ENCODE data around the gene CCHCR1.
"Not testable (repeated sequence)": the region's sequence is repeated elsewhere in the genome, so short reads cannot be mapped to it uniquely, and the experiment has no call there.

The CCHCR1 gene

DNA sequence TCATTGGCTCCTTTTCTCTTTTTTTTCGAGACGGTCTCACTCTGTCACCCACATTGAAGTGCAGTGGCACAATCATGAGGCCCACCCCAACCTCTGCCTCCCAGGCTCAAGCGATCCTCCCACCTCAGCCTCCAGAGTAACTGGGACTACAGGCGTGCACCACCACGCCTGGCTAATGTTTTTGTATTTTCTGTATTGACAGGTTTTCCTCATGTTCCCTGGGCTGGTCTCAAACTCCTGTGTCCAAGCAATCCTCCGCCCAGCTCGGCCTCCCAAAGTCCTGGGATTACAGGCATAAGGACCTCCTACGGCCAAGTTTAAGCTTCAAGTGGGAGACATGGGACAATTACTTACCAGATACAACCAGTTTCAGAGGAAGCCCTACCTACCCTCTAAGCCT lies 22.3 kb upstream of the CCHCR1 start:
- DNase-seq: no peak

DNA sequence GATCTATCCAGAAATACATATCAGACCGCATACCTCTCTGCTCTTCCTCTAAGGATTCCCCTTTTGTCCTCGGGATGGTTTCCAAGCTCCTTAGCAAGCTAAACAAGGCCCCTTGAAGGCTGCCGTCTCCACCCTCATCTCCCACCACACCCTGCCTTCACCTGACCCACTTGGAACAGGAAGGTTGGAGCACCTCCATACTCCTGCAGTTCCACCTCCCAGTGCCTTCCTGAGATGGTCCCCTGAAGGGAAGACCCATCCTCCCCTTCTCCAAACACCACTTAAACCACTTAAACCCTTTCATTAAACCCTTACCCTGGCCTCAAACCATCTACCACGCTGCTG lies 21.4 kb upstream of the CCHCR1 start:
- DNase-seq: no peak

DNA sequence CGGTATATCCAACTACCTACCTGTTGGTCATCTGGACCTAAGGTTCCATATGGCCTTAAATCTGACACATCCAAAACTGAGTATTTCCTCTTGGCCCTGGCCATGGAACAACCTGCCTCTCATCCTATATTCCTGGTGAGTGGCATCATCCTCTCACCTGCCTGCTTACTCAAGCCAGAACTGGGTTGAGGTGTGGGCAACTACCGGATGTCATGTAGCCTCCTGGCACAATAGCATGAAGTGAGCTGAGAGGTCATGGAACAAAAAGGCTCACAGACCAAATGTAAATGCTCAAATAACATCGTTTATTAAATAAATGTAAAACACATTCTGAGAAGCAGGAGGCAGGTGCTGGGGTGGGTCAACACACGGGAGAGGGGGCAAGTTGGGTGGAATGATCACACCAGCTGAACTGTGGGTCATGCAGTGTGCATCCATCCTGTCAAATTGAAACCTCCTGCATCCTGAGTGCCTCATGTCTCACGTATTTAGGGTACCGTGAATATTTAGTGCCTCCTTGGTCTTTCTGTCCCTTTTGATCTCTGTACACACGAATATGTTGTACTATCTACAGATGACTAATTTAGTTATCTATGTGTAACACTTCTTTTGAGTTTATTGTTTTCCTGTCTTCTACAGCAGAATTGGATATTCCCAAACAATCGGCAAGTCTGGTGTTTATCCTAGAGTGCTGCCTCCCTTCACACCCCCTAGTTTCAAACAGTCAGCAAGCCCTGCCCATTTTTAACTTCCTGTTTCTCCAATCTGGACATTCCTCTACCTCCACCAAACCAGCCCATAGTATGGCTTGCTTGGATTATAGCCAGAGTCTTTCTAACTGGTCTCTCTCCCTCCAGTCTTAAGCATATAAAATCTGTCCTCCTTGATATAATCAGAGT lies 20.8 kb upstream of the CCHCR1 start:
- DNase-seq: no peak

DNA sequence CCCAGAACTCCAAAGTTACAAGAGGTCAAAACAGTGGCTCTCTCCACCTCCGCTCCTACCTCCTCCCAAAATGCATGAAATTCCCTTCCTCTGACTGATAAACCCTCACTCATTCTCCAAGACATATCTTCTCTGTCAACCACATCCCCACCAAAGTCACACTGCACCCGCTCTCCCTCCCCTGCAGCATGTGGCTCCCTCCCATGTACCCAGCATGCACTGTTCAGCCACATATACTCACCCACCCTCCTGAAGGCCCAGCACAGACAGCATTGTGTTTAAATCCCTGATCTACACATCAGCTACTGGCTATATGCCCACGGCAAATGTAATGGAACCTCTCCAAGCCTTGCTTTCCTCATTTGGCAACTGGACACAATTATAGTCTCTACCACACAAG lies 18.4 kb upstream of the CCHCR1 start:
- DNase-seq: no peak

DNA sequence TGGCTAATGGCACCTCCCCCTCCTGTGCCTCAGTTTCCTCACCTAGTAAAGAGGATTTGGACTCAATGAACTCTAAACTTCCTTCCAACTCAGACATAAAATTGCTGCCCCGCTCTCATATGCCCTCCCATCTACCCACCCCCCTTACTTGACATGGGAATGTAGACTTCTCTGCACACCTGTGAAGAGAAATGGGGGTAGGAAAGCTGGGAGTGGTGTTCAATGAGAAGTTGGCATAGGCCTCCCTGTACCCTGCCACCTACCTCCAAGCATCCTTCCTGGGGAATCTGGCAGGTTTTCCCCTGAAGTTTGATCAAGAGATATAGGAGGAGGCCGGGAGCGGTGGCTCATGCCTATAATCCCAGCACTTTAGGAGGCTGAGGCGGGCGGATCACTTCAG lies 16.8 kb upstream of the CCHCR1 start:
- DNase-seq: no peak

DNA sequence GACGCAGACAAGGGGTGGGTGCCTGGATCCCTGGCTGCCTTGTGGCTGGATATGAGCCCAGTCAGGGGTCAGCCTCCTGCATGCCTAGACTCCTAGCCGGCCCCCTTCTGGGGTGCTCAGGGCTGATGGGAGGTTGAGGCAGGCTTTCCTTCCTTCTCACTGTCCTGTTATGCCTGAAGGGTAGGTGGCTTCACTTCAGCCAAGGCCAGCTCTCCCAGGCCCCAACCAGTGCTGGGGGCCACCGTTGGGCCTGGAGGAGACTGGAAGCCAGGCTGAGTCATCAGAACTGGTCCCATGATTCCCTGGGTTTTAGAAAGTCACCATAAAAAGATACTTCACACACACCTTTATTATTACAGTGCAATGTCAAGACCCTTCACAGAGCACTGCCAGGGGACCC lies 15.8 kb upstream of the CCHCR1 start:
- no peak for DNase-seq

DNA sequence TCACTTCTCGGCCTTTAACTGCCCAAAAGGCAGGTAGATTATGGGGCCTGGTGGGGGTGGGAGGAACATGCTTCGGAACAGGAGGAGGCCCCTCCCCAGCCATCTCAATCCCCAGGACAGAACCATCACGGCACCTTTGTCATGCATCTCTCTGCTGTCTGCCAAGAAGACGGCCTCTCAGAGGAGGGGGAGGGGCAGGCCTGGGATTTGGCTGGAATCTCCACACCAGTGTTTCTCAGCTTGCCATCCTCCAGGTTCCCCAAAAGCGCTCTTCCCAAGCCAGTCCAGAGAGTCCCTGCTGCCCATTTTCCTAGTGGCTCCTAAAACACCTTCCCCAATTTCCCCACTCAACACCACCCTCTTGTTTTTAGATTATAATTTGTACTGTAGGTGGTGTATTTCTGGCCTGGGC lies 15.4 kb upstream of the CCHCR1 start:
- DNase-seq: no peak

DNA sequence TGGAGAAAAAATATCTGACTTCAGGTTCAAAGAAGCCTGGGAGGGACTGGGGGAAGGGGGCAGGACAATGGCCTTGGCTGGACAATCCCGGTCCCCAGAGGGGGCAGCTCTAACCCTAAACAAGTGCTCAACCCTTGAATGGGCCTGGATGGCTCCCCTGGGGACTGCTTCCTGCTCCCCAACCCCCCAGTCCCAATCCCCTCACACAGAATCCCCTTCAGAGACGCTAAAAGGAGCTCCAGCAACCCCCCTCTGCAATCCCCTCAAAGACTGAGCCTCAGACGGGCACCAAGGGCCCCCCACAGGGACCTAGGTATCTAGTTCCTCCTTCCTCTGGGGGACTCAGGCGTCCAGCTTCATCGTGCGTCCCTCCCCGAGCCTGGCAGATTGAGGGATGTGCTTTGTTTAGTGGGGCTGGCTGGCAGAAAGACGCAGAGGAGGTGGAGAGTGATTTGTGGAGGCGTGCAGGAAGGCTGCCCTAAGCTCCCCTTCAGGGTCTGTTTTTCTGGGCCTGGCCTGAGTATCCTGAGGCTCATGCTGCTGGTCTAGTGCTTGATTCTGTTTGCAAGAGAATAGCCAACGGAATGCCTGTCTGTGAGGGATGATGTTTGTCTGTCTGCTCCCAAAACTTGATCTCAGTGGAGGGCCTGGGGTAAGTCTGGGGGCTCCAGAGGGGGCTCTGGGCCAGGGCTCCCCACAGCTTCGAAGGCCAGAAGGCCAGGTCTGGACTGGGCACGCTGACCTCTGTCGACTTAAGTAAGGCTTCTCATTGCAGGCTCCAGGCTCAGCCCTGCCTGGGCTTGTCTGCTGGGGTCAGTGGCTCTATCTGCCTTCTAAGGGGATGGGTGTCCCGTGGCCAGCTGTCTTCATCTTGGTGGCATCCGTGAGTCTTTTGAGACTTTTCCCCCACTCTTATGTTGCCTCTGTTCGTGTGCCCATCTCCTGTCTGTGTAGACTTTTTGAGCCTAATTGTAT lies 14.6 kb upstream of the CCHCR1 start:
- no peak for DNase-seq

DNA sequence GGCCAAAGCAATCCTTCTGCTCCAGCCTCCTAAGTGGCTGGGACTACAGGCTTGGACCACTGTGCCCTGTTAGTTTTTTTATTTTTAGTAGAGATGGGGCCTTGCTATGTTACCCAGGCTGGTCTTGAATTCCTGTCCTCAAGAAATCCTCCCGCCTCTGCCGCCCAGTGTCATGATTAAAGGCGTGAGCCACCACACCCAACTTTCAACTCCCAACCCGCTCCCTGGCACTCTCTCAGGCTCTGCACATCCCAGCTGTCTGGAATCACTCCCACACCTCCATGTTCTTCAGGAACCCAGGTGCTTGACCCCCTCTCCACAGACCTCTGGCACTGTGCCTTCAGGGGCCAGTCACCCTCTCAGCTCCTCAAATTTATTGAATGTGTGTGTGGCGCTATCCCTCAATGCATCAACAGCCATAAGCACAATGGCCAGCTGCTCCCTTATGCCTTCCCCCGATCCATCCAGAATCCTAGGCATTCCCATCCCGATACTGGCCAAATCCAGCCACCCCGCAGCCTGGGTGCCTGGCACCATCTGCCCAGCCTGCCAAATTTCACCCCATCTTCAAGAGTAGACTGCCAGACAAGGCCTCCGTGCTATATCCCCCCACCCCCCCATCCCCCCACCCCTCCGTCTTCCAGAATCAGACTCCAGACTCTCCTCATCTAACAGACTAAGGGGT lies 13.5 kb upstream of the CCHCR1 start:
- no peak for DNase-seq

DNA sequence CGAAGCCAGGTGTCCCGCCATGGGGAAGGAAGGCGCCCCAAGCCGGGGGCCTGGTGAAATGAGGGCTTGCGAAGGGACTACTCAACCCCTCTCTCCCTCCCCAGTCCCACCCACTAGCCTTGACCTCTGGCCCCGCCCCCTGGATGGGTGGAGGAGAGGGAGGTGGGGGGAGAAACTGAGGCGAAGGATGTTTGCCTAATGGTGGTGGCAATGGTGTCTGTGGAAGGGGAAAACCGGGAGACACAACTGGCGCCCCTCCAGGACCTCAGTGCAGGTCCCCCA lies 12.9 kb upstream of the CCHCR1 start, which contains the start of gene POU5F1:
TSS of gene POU5F1 (minus strand) at position 83 of the 282 bp plus-strand sequence. CDS start at position 21, 62 bp downstream.
- no peak for DNase-seq

DNA sequence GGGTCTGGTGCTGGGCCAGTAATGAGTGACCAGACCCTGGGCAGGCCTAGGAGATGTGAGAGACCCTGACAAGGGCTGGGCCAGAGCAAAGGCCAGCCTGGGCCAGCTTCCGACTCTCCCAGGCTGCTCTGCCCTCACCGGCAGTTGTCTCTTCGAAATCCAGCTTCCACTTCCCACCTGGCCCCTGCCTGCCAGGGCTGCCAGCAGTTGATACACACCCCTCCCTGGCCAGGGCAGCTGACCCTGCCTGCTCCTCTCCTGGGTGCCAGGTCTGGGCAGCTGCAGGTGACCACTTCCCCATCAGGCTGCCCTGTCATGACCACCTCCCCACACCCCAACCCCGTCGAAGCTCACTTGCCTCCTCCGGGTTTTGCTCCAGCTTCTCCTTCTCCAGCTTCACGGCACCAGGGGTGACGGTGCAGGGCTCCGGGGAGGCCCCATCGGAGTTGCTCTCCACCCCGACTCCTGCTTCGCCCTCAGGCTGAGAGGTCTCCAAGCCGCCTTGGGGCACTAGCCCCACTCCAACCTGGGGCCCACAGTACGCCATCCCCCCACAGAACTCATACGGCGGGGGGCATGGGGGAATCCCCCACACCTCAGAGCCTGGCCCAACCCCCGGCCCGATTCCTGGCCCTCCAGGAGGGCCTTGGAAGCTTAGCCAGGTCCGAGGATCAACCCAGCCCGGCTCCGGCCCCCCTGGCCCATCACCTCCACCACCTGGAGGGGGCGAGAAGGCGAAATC lies 12.4 kb upstream of the CCHCR1 start:
- not testable (repeated sequence) for DNase-seq

DNA sequence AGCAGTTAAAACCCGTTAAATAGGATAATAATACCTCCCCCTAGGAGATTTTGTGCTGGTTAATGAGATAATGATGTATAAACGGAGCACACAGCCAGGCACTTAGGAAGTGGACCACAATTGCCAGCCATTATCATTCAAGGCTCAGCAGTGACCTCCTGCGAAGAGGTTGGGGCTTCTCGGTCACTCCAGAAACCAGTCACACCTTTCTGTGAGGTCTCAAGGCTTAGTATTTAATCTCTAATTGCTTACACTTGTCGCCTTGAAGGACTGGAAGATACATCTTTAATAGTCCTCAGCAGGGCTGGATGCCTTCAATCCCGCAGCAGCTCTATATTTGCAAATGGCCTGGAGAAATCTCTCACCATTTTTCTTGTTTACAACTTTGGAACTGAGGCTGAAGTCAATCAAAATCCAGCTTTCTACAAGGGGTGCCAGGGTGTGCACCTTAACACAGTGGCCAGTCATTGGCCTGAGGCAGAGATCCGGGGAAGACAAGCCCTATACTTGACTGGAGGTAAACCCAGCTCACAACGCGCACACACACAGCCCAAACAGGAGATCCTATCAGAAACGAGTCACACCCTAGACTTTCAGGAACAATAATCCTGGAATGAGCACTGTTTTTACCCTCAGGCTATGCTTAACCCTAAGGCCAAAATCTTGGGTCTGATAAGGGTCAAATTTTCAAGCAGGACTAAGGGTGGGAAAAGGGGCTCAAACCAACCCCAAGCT lies 11.7 kb upstream of the CCHCR1 start:
- DNase-seq: no peak

DNA sequence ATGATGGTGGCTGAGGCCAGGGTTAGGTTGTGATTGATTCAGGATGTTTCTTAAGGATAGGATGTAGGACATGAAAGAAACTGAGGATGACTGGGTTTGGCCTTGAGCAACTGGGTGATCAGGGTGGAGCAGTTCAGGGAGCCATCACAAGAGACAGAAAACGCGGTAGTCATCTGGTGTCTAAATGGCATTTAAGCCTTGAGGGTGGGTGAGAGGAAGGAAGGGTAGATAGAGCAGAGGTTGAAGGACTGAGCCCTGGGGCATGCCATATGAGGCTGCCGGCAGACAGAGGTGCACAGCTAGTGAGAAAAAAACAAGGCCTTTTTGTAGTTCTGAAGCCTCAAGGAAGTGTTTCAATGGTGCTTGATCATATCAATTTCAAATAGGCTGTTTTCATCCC lies 11.0 kb upstream of the CCHCR1 start:
- no peak for DNase-seq

DNA sequence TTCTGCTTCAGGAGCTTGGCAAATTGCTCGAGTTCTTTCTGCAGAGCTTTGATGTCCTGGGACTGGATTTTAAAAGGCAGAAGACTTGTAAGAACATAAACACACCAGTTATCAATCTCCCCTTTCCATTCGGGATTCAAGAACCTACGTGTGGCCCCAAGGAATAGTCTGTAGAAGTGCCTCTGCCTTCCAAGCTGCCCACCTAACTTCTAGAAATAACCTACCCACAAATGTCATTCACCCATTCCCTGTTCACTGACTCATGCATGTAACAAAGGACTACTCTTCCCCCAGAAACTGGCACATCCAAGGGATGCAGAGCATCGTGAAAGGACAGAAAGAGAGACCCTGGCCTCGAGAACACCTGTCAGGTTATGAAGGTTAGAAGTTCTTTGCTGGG lies 8.4 kb upstream of the CCHCR1 start:
- DNase-seq: no peak

DNA sequence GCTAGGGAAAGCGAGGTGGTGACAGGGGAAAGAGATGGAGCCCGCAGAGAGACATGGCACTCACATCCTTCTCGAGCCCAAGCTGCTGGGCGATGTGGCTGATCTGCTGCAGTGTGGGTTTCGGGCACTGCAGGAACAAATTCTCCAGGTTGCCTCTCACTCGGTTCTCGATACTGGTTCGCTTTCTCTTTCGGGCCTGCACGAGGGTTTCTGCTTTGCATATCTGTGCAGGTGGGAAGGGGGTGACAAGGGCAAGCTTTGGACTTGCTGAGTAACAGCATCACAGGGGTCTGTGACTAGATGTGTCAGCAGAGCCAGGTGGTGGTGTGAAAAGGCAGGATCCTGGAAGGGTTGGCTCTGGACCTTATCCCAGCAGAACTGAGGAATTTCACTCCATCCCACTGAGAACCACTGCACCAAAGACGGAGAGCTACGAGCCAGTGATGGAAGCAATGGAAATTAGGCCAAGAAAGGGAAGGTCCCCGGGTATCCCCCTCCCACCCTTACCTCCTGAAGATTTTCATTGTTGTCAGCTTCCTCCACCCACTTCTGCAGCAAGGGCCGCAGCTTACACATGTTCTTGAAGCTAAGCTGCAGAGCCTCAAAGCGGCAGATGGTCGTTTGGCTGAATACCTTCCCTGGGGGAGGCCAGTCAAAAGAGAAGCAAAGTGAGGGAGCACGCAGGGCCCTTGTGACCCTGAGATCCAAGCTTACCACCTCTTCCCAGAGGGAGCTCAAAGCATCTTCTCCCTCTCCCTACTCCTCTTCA lies 7.6 kb upstream of the CCHCR1 start:
- DNase-seq: not testable (repeated sequence)

DNA sequence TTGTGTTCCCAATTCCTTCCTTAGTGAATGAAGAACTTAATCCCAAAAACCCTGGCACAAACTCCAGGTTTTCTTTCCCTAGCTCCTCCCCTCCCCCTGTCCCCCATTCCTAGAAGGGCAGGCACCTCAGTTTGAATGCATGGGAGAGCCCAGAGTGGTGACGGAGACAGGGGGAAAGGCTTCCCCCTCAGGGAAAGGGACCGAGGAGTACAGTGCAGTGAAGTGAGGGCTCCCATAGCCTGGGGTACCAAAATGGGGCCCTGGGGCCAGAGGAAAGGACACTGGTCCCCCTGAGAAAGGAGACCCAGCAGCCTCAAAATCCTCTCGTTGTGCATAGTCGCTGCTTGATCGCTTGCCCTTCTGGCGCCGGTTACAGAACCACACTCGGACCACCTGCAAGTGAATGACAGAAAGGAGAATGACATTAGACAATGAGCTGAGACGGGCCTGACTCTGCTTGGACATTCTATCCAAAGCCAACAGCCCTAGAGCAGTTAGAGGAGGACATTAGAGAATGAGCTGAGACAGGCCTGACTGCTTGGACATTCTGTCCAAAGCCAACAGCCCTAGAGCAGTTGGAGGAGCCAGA lies 7.0 kb upstream of the CCHCR1 start:
- DNase-seq: not testable (repeated sequence)

DNA sequence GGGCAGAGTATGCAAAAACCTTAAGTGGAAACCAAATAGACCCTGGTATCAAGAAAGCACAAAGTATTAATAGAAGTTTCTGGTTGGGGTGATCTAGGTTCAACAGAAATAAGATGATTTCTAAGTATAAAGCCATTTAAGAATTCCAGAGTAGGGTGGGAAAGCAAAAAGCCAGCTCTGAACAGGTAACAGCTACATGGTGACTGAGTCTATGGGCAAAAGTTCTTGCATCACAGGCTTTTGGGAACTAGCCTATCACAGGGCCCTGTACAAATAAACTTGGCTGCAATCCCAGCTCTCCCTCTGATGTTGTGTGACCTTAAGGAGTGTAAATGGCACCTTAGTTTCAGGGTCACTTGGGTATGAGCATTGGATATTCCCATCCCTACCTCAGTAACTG lies 6.3 kb upstream of the CCHCR1 start:
- no peak for DNase-seq

DNA sequence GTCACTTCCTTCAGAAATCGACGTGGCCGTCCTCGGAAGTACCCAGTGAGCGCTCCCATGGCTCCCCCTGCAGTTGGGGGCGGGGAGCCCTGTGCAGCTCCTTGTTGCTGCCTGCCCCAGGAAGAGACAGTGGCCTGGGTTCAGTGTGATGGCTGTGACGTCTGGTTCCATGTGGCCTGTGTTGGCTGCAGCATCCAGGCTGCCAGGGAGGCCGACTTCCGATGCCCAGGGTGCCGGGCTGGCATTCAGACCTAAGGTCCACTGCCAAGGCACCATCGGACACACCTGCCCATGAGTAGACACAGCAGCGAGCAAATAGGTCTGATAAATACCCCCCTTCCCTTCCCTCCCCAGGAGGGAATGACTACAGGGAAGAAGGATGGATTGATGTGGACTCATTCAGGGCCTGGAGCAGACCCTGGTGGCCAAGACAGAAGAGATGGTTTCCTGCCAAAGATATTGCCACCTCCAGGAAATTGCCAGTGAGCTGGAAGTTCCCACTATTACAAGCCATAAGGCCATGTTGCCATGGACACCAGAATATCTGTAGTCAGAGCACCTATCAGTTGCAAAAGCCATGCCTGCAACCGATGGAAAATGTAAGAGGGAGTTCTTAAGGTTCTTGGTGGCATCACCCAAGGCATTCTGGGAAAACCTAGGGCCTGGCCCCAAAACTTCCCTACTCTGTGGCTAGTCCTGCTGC lies 5.0 kb upstream of the CCHCR1 start:
- no peak for DNase-seq

DNA sequence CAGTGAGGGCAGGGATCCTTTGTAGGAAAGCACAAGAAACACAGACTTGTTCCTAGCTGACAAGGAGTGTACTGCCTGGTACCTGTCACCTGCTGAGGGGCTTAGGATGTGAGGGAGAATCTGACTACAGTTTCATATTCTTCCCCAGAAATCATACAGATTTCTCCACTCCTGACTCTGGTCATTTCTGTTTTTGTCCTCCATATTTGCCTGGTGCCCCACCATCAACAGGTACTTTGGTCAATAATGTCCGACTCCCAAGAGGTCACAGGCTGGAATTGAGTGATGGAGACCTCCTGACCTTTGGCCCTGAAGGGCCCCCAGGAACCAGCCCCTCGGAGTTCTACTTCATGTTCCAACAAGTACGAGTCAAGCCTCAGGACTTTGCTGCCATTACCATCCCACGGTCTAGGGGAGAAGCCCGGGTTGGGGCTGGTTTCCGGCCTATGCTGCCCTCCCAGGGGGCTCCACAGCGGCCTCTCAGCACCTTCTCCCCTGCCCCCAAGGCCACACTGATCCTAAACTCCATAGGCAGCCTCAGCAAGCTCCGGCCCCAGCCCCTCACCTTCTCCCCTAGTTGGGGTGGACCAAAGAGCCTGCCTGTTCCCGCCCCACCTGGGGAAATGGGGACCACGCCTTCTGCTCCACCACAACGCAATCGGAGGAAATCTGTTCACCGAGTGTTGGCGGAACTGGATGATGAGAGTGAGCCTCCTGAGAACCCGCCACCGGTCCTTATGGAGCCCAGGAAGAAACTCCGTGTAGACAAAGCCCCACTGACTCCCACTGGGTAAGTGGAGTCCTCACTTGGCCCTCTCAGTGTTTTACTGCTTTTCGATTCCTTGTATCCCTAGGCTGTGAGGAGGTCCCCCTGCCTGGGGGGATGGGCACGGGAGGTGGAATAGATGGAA lies 3.9 kb upstream of the CCHCR1 start:
- DNase-seq: no peak
